ENCODE measurements around the gene RNF38. TPM values are rescaled to one million over a fixed set of nuclear protein-coding genes. Genes with fewer than 3 reads are reported as not detected.

The RNF38 gene
- total RNA-seq, 1 experiment from 2014 or later: 60.2 TPM

- Histone ChIP-seq H3K79me2 (ENCODE audit: insufficient read depth, low read length) (no peaks in the 10 kb centered on the region), H3K27me3 (ENCODE audit: insufficient read depth, low read length) (no peaks in the 10 kb centered on the region), H3K9ac (ENCODE audit: extremely low read depth, insufficient read length, low read length) (no peak overlapping the region), H4K5ac (ENCODE audit: insufficient read length, low read depth, low read length) (no peak overlapping the region), H2BK5ac (ENCODE audit: insufficient read length, low read length) (no peak overlapping the region), H3T11ph (ENCODE audit: low read length) (no peak overlapping the region), H2AK5ac (ENCODE audit: insufficient read length, low read length) (no peak overlapping the region), H3K9me3 (ENCODE audit: control insufficient read depth, low read depth, low read length) (no peaks in the 10 kb centered on the region), H3K23ac (ENCODE audit: insufficient read length, low read depth, low read length) (no peak overlapping the region), H4K20me1 (ENCODE audit: control insufficient read depth, insufficient read depth, insufficient read length) (no peaks in the 10 kb centered on the region), H3K14ac (ENCODE audit: insufficient read depth, low read length) (no peak overlapping the region), H3K79me1 (ENCODE audit: insufficient read depth, low read depth, low read length, poor library complexity, severe bottlenecking) (no peaks in the 10 kb centered on the region), H3K4me1 (ENCODE audit: insufficient read depth, low read length) (no peaks in the 10 kb centered on the region), H4K91ac (ENCODE audit: insufficient read length, low read depth, low read length) (no peak overlapping the region), H3K56ac (ENCODE audit: insufficient read length, low read depth, low read length) (no peak overlapping the region), H3K18ac (ENCODE audit: insufficient read length, low read depth, low read length) (no peak overlapping the region), H2AFZ (ENCODE audit: low read length) (no peak overlapping the region), H4K8ac (replicated peaks; ENCODE audit: insufficient read length, low read depth, low read length) (no peak overlapping the region), H3K27ac (ENCODE audit: insufficient read length, low read depth, low read length) (no peak overlapping the region), H2BK15ac (ENCODE audit: low read depth, low read length) (no peak overlapping the region), H2BK20ac (ENCODE audit: low read depth, low read length, poor library complexity, severe bottlenecking) (no peak overlapping the region), H2BK12ac (ENCODE audit: insufficient read length, low read depth, low read length) (no peak overlapping the region), H2BK120ac (ENCODE audit: low read depth, low read length, poor library complexity, severe bottlenecking) (no peak overlapping the region), H3K4ac (ENCODE audit: low read depth, low read length) (no peak overlapping the region), H3K23me2 (ENCODE audit: insufficient read length, low read depth, low read length, poor library complexity, severe bottlenecking) (no peaks in the 10 kb centered on the region), H3K4me2 (ENCODE audit: insufficient read depth, insufficient read length, low read length) (no peak overlapping the region)
- TF ChIP-seq CTCF (conservative IDR thresholded peaks at IDR 0.05): peak; percentile 82
- no peak overlapping the region for H3K4me3 Mint-ChIP-seq
- H3K9me3 Mint-ChIP-seq: no peaks in the 10 kb centered on the region
- no peaks in the 10 kb centered on the region; the same call in 1 of the 2 replicates for H3K27me3 Mint-ChIP-seq (ENCODE audit: low read depth)
- no peaks in the 10 kb centered on the region; a peak in 1 of 7 replicates for H3K36me3 Mint-ChIP-seq (ENCODE audit: insufficient read depth in 1 of 3, low read depth in 3 of 3)
- H3K4me1 Mint-ChIP-seq: no peaks in the 10 kb centered on the region; a peak in 1 of 4 replicates
- no peak for DNase-seq
- WGBS (ENCODE audit: extremely low coverage, insufficient read length, low lambda C conversion rate): no CpG with 5 or more reads among the region's 9 CpGs
- no peak overlapping the region for H3K27ac Mint-ChIP-seq
Measured at GRCh38 chr9:36328798-36329411, 71.2 kb downstream of the RNF38 start.
